K562 (cell line): ENCODE results near the gene HOXD12. TPM values are rescaled to one million over a fixed set of nuclear protein-coding genes. Genes with fewer than 3 reads are reported as not detected.
A peak's percentile ranks its signal among the peaks of the same experiment; 100 is the strongest.

Experiments used
- CSDE1 ChIP-seq, 2 experiments: fragments of 450-650 bp; IDR thresholded peaks; 2 replicates each; pipeline ENCODE4 v1.6.1; 2016; ENCODE audit warnings: mild to moderate bottlenecking in 1 of 2
- FUS ChIP-seq: fragments of 200-400 bp; formaldehyde crosslinking; optimal IDR thresholded peaks from 2 replicates; pipeline ENCODE3; 2017; ENCODE audit warnings: low read depth, low read length
- GTF2E2 ChIP-seq: fragments of 200-800 bp; sonication (Bioruptor generic); IDR thresholded peaks from 2 replicates; pipeline ENCODE4 v1.6.1; 2016; ENCODE audit warnings: missing genetic modification characterization, missing compliant biosample characterization
- HNRNPLL ChIP-seq: fragments of 200-400 bp; formaldehyde crosslinking; IDR thresholded peaks from 2 replicates; pipeline ENCODE4 v1.6.1; 2017; ENCODE audit warnings: low read length, low read depth, mild to moderate bottlenecking; ENCODE audit not compliant: poor library complexity, severe bottlenecking
- MEF2A ChIP-seq: IDR thresholded peaks from 2 replicates; pipeline ENCODE4 v1.6.1; 2011; ENCODE audit warnings: low read depth, mild to moderate bottlenecking, low read length, moderate library complexity; ENCODE audit not compliant: control insufficient read depth
- MTA3 ChIP-seq: fragments of 450-650 bp; formaldehyde crosslinking; IDR thresholded peaks from 2 replicates; pipeline ENCODE4 v1.6.1; 2017; ENCODE audit warnings: mild to moderate bottlenecking, borderline replicate concordance
- NUFIP1 ChIP-seq: fragments of 450-650 bp; IDR thresholded peaks from 2 replicates; pipeline ENCODE4 v1.6.1; 2018; ENCODE audit not compliant: partially characterized antibody
- OTX1 ChIP-seq: fragments of 450-650 bp; formaldehyde crosslinking; IDR thresholded peaks from 2 replicates; pipeline ENCODE4 v1.4.0; 2022; ENCODE audit warnings: mild to moderate bottlenecking
- PHF8 ChIP-seq: fragments of 200-600 bp; sonication (generic); IDR thresholded peaks from 2 replicates; pipeline ENCODE4 v1.6.1; 2012; ENCODE audit warnings: mixed run types, mild to moderate bottlenecking, inconsistent platforms, low read length, moderate library complexity, borderline replicate concordance
- PYGO2 ChIP-seq: fragments of 450-650 bp; IDR thresholded peaks from 2 replicates; pipeline ENCODE4 v1.6.1; 2016; ENCODE audit warnings: mild to moderate bottlenecking, missing genetic modification characterization, moderate library complexity, missing compliant biosample characterization
- SIN3B ChIP-seq: fragments of 450-650 bp; IDR thresholded peaks from 2 replicates; pipeline ENCODE4 v1.6.1; 2017; ENCODE audit warnings: low read depth, mild to moderate bottlenecking, moderate library complexity
- SMAD4 ChIP-seq: fragments of 250-450 bp; sonication (Bioruptor Pico); conservative IDR thresholded peaks from 2 replicates; pipeline ENCODE4 v1.8.0; 2021; ENCODE audit warnings: inconsistent platforms, mild to moderate bottlenecking, moderate library complexity
- TAF9B ChIP-seq: fragments of 450-650 bp; IDR thresholded peaks from 2 replicates; pipeline ENCODE4 v1.6.1; 2018; ENCODE audit warnings: mild to moderate bottlenecking; ENCODE audit not compliant: partially characterized antibody
- TFAM ChIP-seq: fragments of 250-450 bp; sonication (Bioruptor Pico); conservative IDR thresholded peaks from 2 replicates; pipeline ENCODE4 v1.5.0; 2021; ENCODE audit warnings: mild to moderate bottlenecking, moderate library complexity
- TGIF2 ChIP-seq: sonication (generic); formaldehyde crosslinking; IDR thresholded peaks from 2 replicates; pipeline ENCODE4 v1.8.1; 2022; ENCODE audit warnings: mild to moderate bottlenecking, missing genetic modification reagents, moderate library complexity
- ZKSCAN8 ChIP-seq: fragments of 200-800 bp; sonication (Bioruptor generic); IDR thresholded peaks from 2 replicates; pipeline ENCODE4 v1.6.1; 2016; ENCODE audit warnings: missing genetic modification characterization, missing compliant biosample characterization
- ZNF324 ChIP-seq: fragments of 250-450 bp; sonication (Bioruptor Pico); IDR thresholded peaks from 2 replicates; pipeline ENCODE4 v1.4.0; 2020; ENCODE audit warnings: mild to moderate bottlenecking
- ZNF780A ChIP-seq: fragments of 250-450 bp; sonication (Bioruptor Pico); IDR thresholded peaks from 2 replicates; pipeline ENCODE4 v1.5.0; 2021; ENCODE audit warnings: mild to moderate bottlenecking
- polyA plus RNA-seq, 8 experiments: library from polyadenylated mRNA; depleted of rRNA in 4 of 8; stranded (reverse) in 5 of 8; unstranded in 3 of 8; fragments of >200 nt; fragmentation: Nextera tagmentation in 2 of 8; fragmentation: Illumina TruSeq in 1 of 8; extraction: Ambion mirVana in 2 of 8; extraction: Trizol in 1 of 8; gene quantifications; 2 replicates each; pipeline versions ENCODE4 v1.2.1 to v1.2.3, GENCODE V29; 2011 to 2014; ENCODE audit warnings: inconsistent platforms in 1 of 8, missing spikeins in 1 of 8
- total RNA-seq, 7 experiments: library from RNA; depleted of rRNA in 6 of 7; stranded (reverse); fragments of >200 nt in 6 of 7; fragmentation: Illumina TruSeq in 2 of 7; extraction: Trizol in 2 of 7; gene quantifications; 2 replicates each; pipeline versions ENCODE4 v1.2.1 to v1.2.3, GENCODE V29; 2011 to 2021; ENCODE audit warnings: low replicate concordance in 1 of 7
- TF ChIP-seq, protein P1 (sequence below): sonication (generic); formaldehyde crosslinking; IDR thresholded peaks from 2 replicates; pipeline ENCODE4 v1.8.0; 2022; ENCODE audit warnings: mild to moderate bottlenecking, low read depth, missing genetic modification reagents
- TF ChIP-seq, protein P2 (sequence below): IDR thresholded peaks from 2 replicates; pipeline ENCODE4 v1.6.1; 2011; ENCODE audit warnings: borderline replicate concordance, low read depth, mild to moderate bottlenecking, moderate library complexity, low read length; ENCODE audit not compliant: insufficient read depth, poor library complexity, severe bottlenecking
- TF ChIP-seq, protein P3 (sequence below): fragments of 250-450 bp; sonication (Bioruptor Pico); IDR thresholded peaks from 2 replicates; pipeline ENCODE4 v1.5.1; 2021; ENCODE audit warnings: mild to moderate bottlenecking
- TF ChIP-seq, protein P4 (sequence below), 2 experiments: IDR thresholded peaks; 2 replicates each; pipeline ENCODE4 v1.6.1; 2011; ENCODE audit warnings: borderline replicate concordance in 1 of 2, control low read depth in 1 of 2, low read depth in 1 of 2, low read length in 1 of 2, mild to moderate bottlenecking in 1 of 2, mixed read lengths in 1 of 2, moderate library complexity in 1 of 2; ENCODE audit not compliant: insufficient read depth in 1 of 2, insufficient read length in 1 of 2, poor library complexity in 1 of 2, severe bottlenecking in 1 of 2; ENCODE audit errors: extremely low read depth in 1 of 2

The HOXD12 gene
- total and polyA plus RNA-seq, 9 of the 15 experiments (the other 6 are each of a cell fraction or from before 2014, with no cell fraction given): not detected

DNA sequence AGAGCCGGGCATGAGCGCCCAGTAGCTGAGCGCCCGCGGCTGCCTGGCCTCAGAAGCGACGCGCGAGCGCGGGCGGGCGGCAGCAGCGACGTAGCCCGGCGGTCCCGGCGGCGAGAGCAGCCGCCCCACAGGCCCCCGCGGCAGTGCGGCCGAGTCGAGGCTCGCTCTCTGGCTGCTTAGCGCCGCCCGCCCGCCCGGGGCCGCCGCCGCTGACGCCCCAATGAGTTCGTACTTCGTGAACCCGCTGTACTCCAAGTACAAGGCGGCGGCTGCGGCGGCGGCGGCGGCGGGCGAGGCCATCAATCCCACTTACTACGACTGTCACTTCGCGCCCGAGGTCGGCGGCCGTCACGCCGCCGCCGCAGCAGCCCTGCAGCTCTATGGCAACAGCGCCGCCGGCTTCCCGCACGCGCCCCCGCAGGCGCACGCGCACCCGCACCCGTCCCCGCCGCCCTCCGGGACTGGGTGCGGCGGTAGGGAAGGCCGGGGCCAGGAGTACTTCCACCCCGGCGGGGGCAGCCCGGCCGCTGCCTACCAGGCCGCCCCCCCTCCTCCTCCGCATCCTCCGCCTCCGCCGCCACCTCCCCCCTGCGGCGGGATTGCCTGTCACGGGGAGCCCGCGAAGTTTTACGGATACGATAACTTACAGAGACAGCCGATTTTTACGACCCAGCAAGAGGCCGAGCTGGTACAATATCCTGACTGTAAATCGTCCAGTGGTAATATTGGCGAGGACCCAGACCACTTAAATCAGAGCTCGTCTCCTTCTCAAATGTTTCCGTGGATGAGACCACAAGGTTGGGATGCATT, 30.8 kb downstream of the HOXD12 start (continued):
- TF ChIP-seq NUFIP1 (no peak), PYGO2 (no peak), MTA3 (0 out of 2 replicates have a peak, but pooled peaks have one; percentile 26), SIN3B (no peak), CSDE1 (IDR thresholded peaks at IDR 0.05) (no peak), FUS (no peak), TGIF2 (CRISPR knock-in tag) (no peak), ZNF324 (CRISPR knock-in tag) (no peak), SMAD4 (0 out of 2 replicates have a peak, but pooled peaks have one; percentile 58), ZKSCAN8 (CRISPR knock-in tag) (no peak), ZNF780A (CRISPR knock-in tag) (no peak), OTX1 (CRISPR knock-in tag) (no peak), PHF8 (peak; percentile 20; the same call in 1 of the 2 replicates), TFAM (CRISPR knock-in tag) (no peak), HNRNPLL (peak; percentile 97), GTF2E2 (tag) (no peak), TAF9B (no peak), MEF2A (no peak)
- TF ChIP-seq, protein P1, sequence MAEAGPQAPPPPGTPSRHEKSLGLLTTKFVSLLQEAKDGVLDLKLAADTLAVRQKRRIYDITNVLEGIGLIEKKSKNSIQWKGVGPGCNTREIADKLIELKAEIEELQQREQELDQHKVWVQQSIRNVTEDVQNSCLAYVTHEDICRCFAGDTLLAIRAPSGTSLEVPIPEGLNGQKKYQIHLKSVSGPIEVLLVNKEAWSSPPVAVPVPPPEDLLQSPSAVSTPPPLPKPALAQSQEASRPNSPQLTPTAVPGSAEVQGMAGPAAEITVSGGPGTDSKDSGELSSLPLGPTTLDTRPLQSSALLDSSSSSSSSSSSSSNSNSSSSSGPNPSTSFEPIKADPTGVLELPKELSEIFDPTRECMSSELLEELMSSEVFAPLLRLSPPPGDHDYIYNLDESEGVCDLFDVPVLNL: no peak
- TF ChIP-seq, protein P2, sequence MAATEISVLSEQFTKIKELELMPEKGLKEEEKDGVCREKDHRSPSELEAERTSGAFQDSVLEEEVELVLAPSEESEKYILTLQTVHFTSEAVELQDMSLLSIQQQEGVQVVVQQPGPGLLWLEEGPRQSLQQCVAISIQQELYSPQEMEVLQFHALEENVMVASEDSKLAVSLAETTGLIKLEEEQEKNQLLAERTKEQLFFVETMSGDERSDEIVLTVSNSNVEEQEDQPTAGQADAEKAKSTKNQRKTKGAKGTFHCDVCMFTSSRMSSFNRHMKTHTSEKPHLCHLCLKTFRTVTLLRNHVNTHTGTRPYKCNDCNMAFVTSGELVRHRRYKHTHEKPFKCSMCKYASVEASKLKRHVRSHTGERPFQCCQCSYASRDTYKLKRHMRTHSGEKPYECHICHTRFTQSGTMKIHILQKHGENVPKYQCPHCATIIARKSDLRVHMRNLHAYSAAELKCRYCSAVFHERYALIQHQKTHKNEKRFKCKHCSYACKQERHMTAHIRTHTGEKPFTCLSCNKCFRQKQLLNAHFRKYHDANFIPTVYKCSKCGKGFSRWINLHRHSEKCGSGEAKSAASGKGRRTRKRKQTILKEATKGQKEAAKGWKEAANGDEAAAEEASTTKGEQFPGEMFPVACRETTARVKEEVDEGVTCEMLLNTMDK: no peak
- TF ChIP-seq, protein P3, sequence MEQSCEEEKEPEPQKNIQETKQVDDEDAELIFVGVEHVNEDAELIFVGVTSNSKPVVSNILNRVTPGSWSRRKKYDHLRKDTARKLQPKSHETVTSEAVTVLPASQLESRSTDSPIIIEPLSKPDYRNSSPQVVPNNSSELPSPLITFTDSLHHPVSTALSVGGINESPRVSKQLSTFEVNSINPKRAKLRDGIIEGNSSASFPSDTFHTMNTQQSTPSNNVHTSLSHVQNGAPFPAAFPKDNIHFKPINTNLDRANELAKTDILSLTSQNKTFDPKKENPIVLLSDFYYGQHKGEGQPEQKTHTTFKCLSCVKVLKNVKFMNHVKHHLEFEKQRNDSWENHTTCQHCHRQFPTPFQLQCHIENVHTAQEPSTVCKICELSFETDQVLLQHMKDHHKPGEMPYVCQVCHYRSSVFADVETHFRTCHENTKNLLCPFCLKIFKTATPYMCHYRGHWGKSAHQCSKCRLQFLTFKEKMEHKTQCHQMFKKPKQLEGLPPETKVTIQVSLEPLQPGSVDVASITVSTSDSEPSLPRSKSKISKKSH (CRISPR knock-in tag): no peak
- TF ChIP-seq, protein P4, sequence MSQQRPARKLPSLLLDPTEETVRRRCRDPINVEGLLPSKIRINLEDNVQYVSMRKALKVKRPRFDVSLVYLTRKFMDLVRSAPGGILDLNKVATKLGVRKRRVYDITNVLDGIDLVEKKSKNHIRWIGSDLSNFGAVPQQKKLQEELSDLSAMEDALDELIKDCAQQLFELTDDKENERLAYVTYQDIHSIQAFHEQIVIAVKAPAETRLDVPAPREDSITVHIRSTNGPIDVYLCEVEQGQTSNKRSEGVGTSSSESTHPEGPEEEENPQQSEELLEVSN (IDR thresholded peaks at IDR 0.05; ENCODE audit: borderline replicate concordance in 1 of 2, extremely low read depth in 1 of 2, insufficient read depth in 1 of 2, insufficient read length in 1 of 2, low read depth in 1 of 2, low read length in 1 of 2, poor library complexity in 1 of 2, severe bottlenecking in 1 of 2): peak in 1 of 2 experiments; percentile 80
